NB4 (cell line): Measurements from ENCODE around the gene RGS6.

ENCODE experiments used
- DNase-seq: peaks from one replicate; pipeline ENCODE4 v3.0.0; 2010; ENCODE audit warnings: low read depth
- H3K4me3 ChIP-seq: one replicate; pipeline ENCODE4 v1.5.1; 2011; ENCODE audit warnings: mild to moderate bottlenecking, low read depth, low read length, moderate library complexity
- MYC ChIP-seq: IDR thresholded peaks from 2 replicates; pipeline ENCODE4 v1.6.1; 2011; ENCODE audit warnings: low read depth, low read length
- POLR2A ChIP-seq: IDR thresholded peaks from 2 replicates; pipeline ENCODE4 v1.6.1; 2011; ENCODE audit warnings: mild to moderate bottlenecking; ENCODE audit not compliant: insufficient read length; ENCODE audit errors: extremely low read depth
- TF ChIP-seq, protein P1 (sequence below): IDR thresholded peaks from one replicate; pipeline ENCODE4 v1.5.1; 2012; ENCODE audit warnings: low read depth, low read length
- TF ChIP-seq, protein P2 (sequence below): IDR thresholded peaks from 2 replicates; pipeline ENCODE4 v1.6.1; 2011; ENCODE audit warnings: low read depth, low read length

The RGS6 gene

DNA sequence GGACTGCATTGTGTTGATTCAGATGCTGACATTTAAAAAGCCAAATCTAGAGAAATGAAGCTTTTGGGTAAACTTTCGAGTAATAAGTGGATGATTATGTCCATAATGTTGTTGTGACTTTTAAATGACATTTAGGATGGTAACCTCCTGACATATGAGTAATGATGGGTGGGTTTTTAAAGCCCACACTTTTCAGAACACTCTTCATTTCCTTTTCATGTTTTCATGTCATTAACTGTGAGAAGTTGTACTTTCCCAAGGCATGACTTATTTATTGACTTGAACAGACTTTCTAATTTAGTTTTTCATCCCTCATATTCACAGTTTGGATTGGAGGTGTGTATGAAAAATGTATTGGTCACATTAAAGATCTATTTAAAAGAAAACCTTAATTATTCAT, 35.5 kb downstream of the RGS6 start:
- no peak overlapping the region for H3K4me3 ChIP-seq
- TF ChIP-seq, protein P1, sequence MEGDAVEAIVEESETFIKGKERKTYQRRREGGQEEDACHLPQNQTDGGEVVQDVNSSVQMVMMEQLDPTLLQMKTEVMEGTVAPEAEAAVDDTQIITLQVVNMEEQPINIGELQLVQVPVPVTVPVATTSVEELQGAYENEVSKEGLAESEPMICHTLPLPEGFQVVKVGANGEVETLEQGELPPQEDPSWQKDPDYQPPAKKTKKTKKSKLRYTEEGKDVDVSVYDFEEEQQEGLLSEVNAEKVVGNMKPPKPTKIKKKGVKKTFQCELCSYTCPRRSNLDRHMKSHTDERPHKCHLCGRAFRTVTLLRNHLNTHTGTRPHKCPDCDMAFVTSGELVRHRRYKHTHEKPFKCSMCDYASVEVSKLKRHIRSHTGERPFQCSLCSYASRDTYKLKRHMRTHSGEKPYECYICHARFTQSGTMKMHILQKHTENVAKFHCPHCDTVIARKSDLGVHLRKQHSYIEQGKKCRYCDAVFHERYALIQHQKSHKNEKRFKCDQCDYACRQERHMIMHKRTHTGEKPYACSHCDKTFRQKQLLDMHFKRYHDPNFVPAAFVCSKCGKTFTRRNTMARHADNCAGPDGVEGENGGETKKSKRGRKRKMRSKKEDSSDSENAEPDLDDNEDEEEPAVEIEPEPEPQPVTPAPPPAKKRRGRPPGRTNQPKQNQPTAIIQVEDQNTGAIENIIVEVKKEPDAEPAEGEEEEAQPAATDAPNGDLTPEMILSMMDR: no peak
- TF ChIP-seq MYC (no peak), POLR2A (no peak)
- TF ChIP-seq, protein P2, sequence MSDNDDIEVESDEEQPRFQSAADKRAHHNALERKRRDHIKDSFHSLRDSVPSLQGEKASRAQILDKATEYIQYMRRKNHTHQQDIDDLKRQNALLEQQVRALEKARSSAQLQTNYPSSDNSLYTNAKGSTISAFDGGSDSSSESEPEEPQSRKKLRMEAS: no peak
- DNase-seq: no peak

DNA sequence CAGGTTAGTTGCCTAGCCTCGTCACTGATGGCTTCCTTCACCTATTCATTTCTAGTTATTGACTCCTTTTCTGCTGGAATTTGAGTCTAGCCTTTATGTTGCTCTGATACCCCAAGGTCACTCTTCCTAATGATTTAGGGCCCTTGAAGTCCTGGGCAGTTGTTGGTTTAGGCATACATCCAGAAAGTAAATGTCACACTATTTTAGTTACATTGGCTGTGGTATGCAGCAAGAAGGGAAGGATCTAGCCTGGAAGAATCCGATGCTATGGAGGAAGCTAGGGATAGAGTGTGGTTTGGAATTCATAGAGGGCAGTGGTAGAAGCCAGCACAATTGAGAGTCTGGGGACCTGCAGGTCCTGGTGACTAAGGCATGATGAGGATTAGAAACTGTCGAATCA, 38.0 kb downstream of the RGS6 start:
- H3K4me3 ChIP-seq: no peak overlapping the region
- no peak for DNase-seq
- TF ChIP-seq, protein P2: no peak
- TF ChIP-seq, protein P1: no peak
- TF ChIP-seq POLR2A (no peak), MYC (no peak)

DNA sequence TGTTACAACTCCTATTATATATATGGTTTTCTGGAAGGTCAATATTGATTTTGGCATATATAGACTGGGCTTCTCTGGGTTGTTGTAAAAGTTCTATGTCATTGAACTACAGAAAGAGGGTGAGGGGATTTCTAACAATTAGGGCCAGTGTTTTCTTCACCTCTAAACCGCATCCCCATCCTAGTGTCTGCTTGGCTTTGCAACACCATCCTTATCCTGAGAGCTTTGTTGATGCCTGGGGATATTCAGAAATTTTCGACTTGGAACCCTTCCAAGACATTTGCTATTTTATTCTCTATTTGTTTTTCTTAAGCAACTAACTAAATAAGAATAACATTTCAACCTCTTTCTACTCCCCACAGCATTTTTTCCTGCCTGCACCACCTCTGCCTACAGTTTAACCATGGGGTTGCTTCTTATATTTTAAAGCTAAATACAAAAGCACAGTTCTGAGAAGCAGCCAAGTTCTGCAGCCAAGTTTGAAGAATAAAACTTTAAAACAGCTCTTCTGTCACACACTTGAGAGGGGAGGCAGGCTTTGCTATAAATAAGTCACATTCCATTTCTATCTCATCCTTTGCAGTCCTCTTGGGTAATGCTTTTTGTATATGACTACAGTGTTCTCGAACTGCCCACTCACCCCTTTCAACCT, 53.4 kb downstream of the RGS6 start:
- TF ChIP-seq MYC: no peak
- TF ChIP-seq, protein P1: no peak
- no peak for TF ChIP-seq POLR2A
- TF ChIP-seq, protein P2: no peak
- H3K4me3 ChIP-seq: no peak overlapping the region
- DNase-seq: no peak

DNA sequence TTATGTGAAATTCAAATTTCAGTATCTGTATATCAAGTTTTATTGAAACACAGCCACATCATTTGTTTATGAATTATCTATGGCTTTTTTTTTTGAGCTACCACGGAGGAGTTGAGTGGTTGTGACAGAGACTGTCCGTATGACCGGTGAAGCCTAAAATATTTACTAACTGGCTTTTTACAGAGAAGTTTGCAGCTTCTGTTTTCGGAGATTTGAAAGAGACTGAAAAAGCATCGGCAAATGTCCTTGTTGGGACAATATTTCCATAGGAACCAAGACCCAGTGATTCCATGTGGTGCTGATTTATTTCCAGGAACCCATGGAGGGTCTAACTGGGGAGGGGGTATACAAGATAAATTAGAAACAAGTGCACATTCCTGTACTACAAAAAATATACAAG, 56.2 kb downstream of the RGS6 start:
- TF ChIP-seq MYC (no peak), POLR2A (no peak)
- TF ChIP-seq, protein P1: no peak
- TF ChIP-seq, protein P2: no peak
- no peak for DNase-seq
- H3K4me3 ChIP-seq: no peak overlapping the region

DNA sequence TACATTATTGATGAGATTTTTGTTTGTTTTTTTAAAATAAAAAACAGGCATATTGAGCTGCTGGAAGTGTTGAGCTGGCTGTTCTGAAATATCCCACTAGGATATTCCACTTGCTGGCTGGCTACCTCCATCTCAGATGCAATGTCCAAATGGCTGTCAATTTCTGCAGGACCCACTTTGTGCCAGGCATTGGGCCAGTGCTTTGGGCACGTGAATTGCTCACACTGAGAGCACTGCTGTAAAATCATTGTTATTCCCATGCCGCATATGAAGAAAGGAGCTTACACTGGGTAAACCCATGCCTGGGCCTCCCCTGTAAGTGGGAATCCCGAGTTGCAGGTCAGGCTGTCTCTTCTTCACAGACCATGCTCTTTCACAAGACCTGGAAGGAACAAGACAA, 56.7 kb downstream of the RGS6 start:
- no peak for DNase-seq
- no peak overlapping the region for H3K4me3 ChIP-seq
- TF ChIP-seq, protein P1: no peak
- no peak for TF ChIP-seq POLR2A
- TF ChIP-seq MYC: no peak
- TF ChIP-seq, protein P2: no peak
